H1 (cell line): Measurements from ENCODE around the gene CMBL. TPM values are rescaled to one million over a fixed set of nuclear protein-coding genes. Genes with fewer than 3 reads are reported as not detected.

Source experiments
- CTCF ChIA-PET: fragments of 300-600 bp; sonication (Branson Sonifier 250); formaldehyde crosslinking; loops from one replicate; lab custom pipeline; 2021; ENCODE audit not compliant: partially characterized antibody; lab: Charles Lee
- POLR2A ChIA-PET: fragments of 300-600 bp; sonication (Branson Sonifier 250); formaldehyde crosslinking; loops from one replicate; lab custom pipeline; 2021; ENCODE audit warnings: inconsistent platforms; ENCODE audit not compliant: partially characterized antibody; lab: Charles Lee
- DNase-seq, 2 experiments: peaks; one replicate each; pipeline versions ENCODE4 v3.0.0 to v3.0.0-alpha.2; 2010 to 2022; ENCODE audit warnings: low spot score in 2 of 2, low read depth in 1 of 2, mixed read lengths in 1 of 2
- FAIRE-seq: peaks from 2 replicates; lab custom pipeline; 2011; peaks lifted over from hg19 to GRCh38; lab: Jason Lieb, UNC
- H2AFZ ChIP-seq: 2 replicates; pipeline ENCODE4 v1.8.1; 2012; ENCODE audit warnings: low read length, inconsistent platforms
- H2AK5ac ChIP-seq: 2 replicates; pipeline ENCODE4 v1.6.1; 2013; ENCODE audit warnings: low read depth, low read length
- H2BK120ac ChIP-seq: replicated peaks from 2 replicates; pipeline ENCODE3; 2013; ENCODE audit warnings: low read depth, low read length, inconsistent platforms
- H2BK12ac ChIP-seq: 2 replicates; pipeline ENCODE4 v1.6.1; 2013; ENCODE audit warnings: low read depth, low read length
- H2BK15ac ChIP-seq: 2 replicates; pipeline ENCODE4 v1.6.1; 2013; ENCODE audit warnings: low read length
- H2BK20ac ChIP-seq: 2 replicates; pipeline ENCODE4 v1.6.1; 2013; ENCODE audit warnings: low read length
- H2BK5ac ChIP-seq: 2 replicates; pipeline ENCODE4 v1.6.1; 2013; ENCODE audit warnings: low read depth, low read length
- H3K14ac ChIP-seq: 2 replicates; pipeline ENCODE4 v1.6.1; 2013; ENCODE audit warnings: inconsistent platforms; ENCODE audit not compliant: insufficient read length
- H3K18ac ChIP-seq: 2 replicates; pipeline ENCODE4 v1.6.1; 2013; ENCODE audit warnings: low read length; ENCODE audit errors: extremely low read depth
- H3K23ac ChIP-seq: 2 replicates; pipeline ENCODE4 v1.6.1; 2013; ENCODE audit warnings: inconsistent platforms; ENCODE audit not compliant: insufficient read length
- H3K23me2 ChIP-seq: 2 replicates; pipeline ENCODE4 v1.6.1; 2013; ENCODE audit warnings: low read depth, low read length
- H3K27ac ChIP-seq: 2 replicates; pipeline ENCODE4 v1.6.1; 2011; ENCODE audit warnings: low read depth, low read length, inconsistent platforms
- H3K27me3 ChIP-seq, 4 experiments: replicated peaks in 1 of 4; 1 replicate in 1 of 4; 2 replicates in 3 of 4; pipeline versions ENCODE4 v1.6.1 to v1.8.1; 2011 to 2013; ENCODE audit warnings: low read length in 3 of 4, mild to moderate bottlenecking in 3 of 4, inconsistent platforms in 2 of 4, mixed read lengths in 2 of 4, moderate library complexity in 1 of 4; ENCODE audit not compliant: control insufficient read depth in 3 of 4, insufficient read depth in 3 of 4; ENCODE audit errors: extremely low read depth in 1 of 4
- H3K36me3 ChIP-seq, 4 experiments: 2 replicates each; pipeline versions ENCODE4 v1.6.1 to v1.8.1; 2011 to 2013; ENCODE audit warnings: mild to moderate bottlenecking in 4 of 4, low read length in 3 of 4, moderate library complexity in 2 of 4, control low read depth in 1 of 4, inconsistent platforms in 1 of 4; ENCODE audit not compliant: insufficient read depth in 4 of 4, control insufficient read depth in 2 of 4
- H3K4ac ChIP-seq: replicated peaks from 2 replicates; pipeline ENCODE3; 2013; ENCODE audit warnings: low read length, low read depth, mixed read lengths, inconsistent platforms; ENCODE audit not compliant: insufficient read length
- H3K4me1 ChIP-seq, 4 experiments: replicated peaks in 1 of 4; 1 replicate in 1 of 4; 2 replicates in 3 of 4; pipeline versions ENCODE4 v1.6.1 to v1.8.1; 2011 to 2013; ENCODE audit warnings: low read length in 3 of 4, inconsistent platforms in 2 of 4, mixed read lengths in 1 of 4; ENCODE audit not compliant: insufficient read depth in 4 of 4, control insufficient read depth in 3 of 4
- H3K4me2 ChIP-seq, 2 experiments: 2 replicates each; pipeline versions ENCODE4 v1.6.1 to v1.8.1; 2011 to 2013; ENCODE audit warnings: low read depth in 2 of 2, low read length in 2 of 2, control low read depth in 1 of 2, inconsistent platforms in 1 of 2, mild to moderate bottlenecking in 1 of 2; ENCODE audit not compliant: insufficient read depth in 1 of 2
- H3K4me3 ChIP-seq, 4 experiments: fragments of 200-600, 300-600 bp in 1 of 4; sonication (generic), shearing (Covaris generic), sonication (Bioruptor Twin) in 1 of 4; 2 replicates each; pipeline versions ENCODE4 v1.5.1 to v1.8.1; 2011 to 2016; ENCODE audit warnings: low read length in 4 of 4, low read depth in 3 of 4, control low read depth in 2 of 4, inconsistent platforms in 2 of 4, mild to moderate bottlenecking in 2 of 4, mixed read lengths in 1 of 4, moderate library complexity in 1 of 4; ENCODE audit not compliant: insufficient read depth in 2 of 4; ENCODE audit errors: extremely low read depth in 1 of 4
- H3K56ac ChIP-seq: replicated peaks from 2 replicates; pipeline ENCODE3; 2013; ENCODE audit warnings: low read depth, mild to moderate bottlenecking, mixed read lengths, low read length, inconsistent platforms; ENCODE audit not compliant: insufficient read length
- H3K79me1 ChIP-seq: 2 replicates; pipeline ENCODE4 v1.6.1; 2013; ENCODE audit warnings: low read depth, low read length, control low read depth
- H3K79me2 ChIP-seq, 2 experiments: 2 replicates each; pipeline versions ENCODE4 v1.6.1 to v1.8.1; 2012 to 2013; ENCODE audit warnings: low read length in 2 of 2, mild to moderate bottlenecking in 2 of 2, inconsistent platforms in 1 of 2; ENCODE audit not compliant: insufficient read depth in 2 of 2, control insufficient read depth in 1 of 2
- H3K9ac ChIP-seq, 4 experiments: replicated peaks in 1 of 4; 1 replicate in 1 of 4; 2 replicates in 3 of 4; pipeline versions ENCODE4 v1.6.1 to v1.8.1; 2011 to 2013; ENCODE audit warnings: low read depth in 3 of 4, low read length in 3 of 4, control low read depth in 2 of 4, mild to moderate bottlenecking in 2 of 4, moderate library complexity in 2 of 4, inconsistent platforms in 1 of 4; ENCODE audit errors: extremely low read depth in 1 of 4
- H3K9me3 ChIP-seq, 2 experiments: 2 replicates each; pipeline versions ENCODE4 v1.6.1 to v1.8.1; 2012 to 2013; ENCODE audit warnings: mild to moderate bottlenecking in 2 of 2, moderate library complexity in 2 of 2, control low read depth in 1 of 2, inconsistent platforms in 1 of 2, low read depth in 1 of 2, low read length in 1 of 2, mixed read lengths in 1 of 2; ENCODE audit not compliant: insufficient read depth in 2 of 2
- H4K20me1 ChIP-seq, 2 experiments: replicated peaks in 1 of 2; 2 replicates each; pipeline versions ENCODE3 to v1.8.1; 2011 to 2013; ENCODE audit warnings: inconsistent platforms in 2 of 2, low read length in 2 of 2, mild to moderate bottlenecking in 1 of 2; ENCODE audit not compliant: insufficient read depth in 2 of 2, control insufficient read depth in 1 of 2
- H4K5ac ChIP-seq: 2 replicates; pipeline ENCODE4 v1.6.1; 2013; ENCODE audit warnings: low read length, low read depth, mixed read lengths, inconsistent platforms; ENCODE audit not compliant: insufficient read length
- H4K8ac ChIP-seq: 2 replicates; pipeline ENCODE4 v1.8.0; 2013; ENCODE audit warnings: mild to moderate bottlenecking, moderate library complexity, low read length, inconsistent platforms; ENCODE audit not compliant: insufficient read depth; ENCODE audit errors: extremely low read depth
- H4K91ac ChIP-seq: replicated peaks from 2 replicates; pipeline ENCODE3; 2013; ENCODE audit warnings: low read length, mixed read lengths, inconsistent platforms; ENCODE audit not compliant: insufficient read length
- BCL11A ChIP-seq, 2 experiments: IDR thresholded peaks; one replicate each; pipeline ENCODE4 v1.6.1; 2011; ENCODE audit warnings: low read depth in 2 of 2, low read length in 2 of 2, mild to moderate bottlenecking in 2 of 2
- CBX8 ChIP-seq: fragments of 300-800, 300-1000 bp; sonication (generic); IDR thresholded peaks from 2 replicates; pipeline ENCODE4 v1.7.1; 2016; ENCODE audit warnings: low read depth, low read length, borderline replicate concordance
- CEBPB ChIP-seq: IDR thresholded peaks from 2 replicates; pipeline ENCODE4 v1.6.1; 2012; ENCODE audit warnings: low read depth, low read length
- CREB1 ChIP-seq: IDR thresholded peaks from 2 replicates; pipeline ENCODE4 v1.6.1; 2012; ENCODE audit warnings: inconsistent platforms
- CTBP2 ChIP-seq: IDR thresholded peaks from 2 replicates; pipeline ENCODE4 v1.7.0; 2011; ENCODE audit warnings: borderline replicate concordance, mild to moderate bottlenecking, moderate library complexity, mixed read lengths, low read length; ENCODE audit not compliant: insufficient read depth, insufficient read length
- EGR1 ChIP-seq: IDR thresholded peaks from 2 replicates; pipeline ENCODE4 v1.6.1; 2011; ENCODE audit warnings: low read depth, low read length, borderline replicate concordance
- KDM5A ChIP-seq: fragments of 200-600 bp; IDR thresholded peaks from 2 replicates; pipeline ENCODE4 v1.7.1; 2012; ENCODE audit warnings: mild to moderate bottlenecking, low read length, inconsistent platforms, mixed read lengths
- POLR2AphosphoS5 ChIP-seq: IDR thresholded peaks from 2 replicates; pipeline ENCODE4 v1.6.1; 2011; ENCODE audit warnings: low read depth, low read length
- RBBP5 ChIP-seq: IDR thresholded peaks from 2 replicates; pipeline ENCODE4 v1.7.1; 2012; ENCODE audit warnings: low read depth, mild to moderate bottlenecking, inconsistent platforms, low read length, moderate library complexity, borderline replicate concordance
- RNF2 ChIP-seq: fragments of 200-900, 300-1000 bp; sonication (generic); IDR thresholded peaks from 2 replicates; pipeline ENCODE4 v1.7.1; 2016; ENCODE audit warnings: borderline replicate concordance, low read depth, mild to moderate bottlenecking, antibody characterized with exemption, low read length; ENCODE audit not compliant: poor library complexity, severe bottlenecking; ENCODE audit errors: missing control alignments
- SIX5 ChIP-seq: IDR thresholded peaks from 2 replicates; pipeline ENCODE4 v1.6.1; 2011; ENCODE audit warnings: mild to moderate bottlenecking, low read depth, low read length
- SRF ChIP-seq: IDR thresholded peaks from 2 replicates; pipeline ENCODE4 v1.6.1; 2011; ENCODE audit warnings: mild to moderate bottlenecking, low read depth, low read length, moderate library complexity
- YY1 ChIP-seq: IDR thresholded peaks from 2 replicates; pipeline ENCODE4 v1.6.1; 2011; ENCODE audit warnings: low read depth, mild to moderate bottlenecking, low read length
- ZNF274 ChIP-seq: IDR thresholded peaks from 2 replicates; pipeline ENCODE4 v1.7.0; 2012; ENCODE audit warnings: low read length, borderline replicate concordance; ENCODE audit errors: extremely low read depth
- WGBS, 2 experiments: shearing (Covaris generic) in 1 of 2; methylation state at CpG; one replicate each; pipeline versions ENCODE4 v1.1.6 to v1.1.7; 2013 to 2015; ENCODE audit warnings: low lambda C conversion rate in 2 of 2, mixed read lengths in 2 of 2, inconsistent platforms in 1 of 2, low coverage in 1 of 2, missing lambda C conversion rate in 1 of 2; ENCODE audit not compliant: insufficient replicate concordance in 2 of 2, insufficient coverage in 1 of 2, insufficient read length in 1 of 2; ENCODE audit errors: extremely low coverage in 1 of 2, missing lambda C conversion rate in 1 of 2; 5-methylcytosine and 5-hydroxymethylcytosine counted together
- polyA plus RNA-seq, 7 experiments: library from polyadenylated mRNA; depleted of rRNA in 3 of 7; stranded (reverse) in 5 of 7; unstranded in 2 of 7; fragments of >200 nt in 5 of 7; fragments of 200-250 nt in 2 of 7; gene quantifications; 1 replicate in 5 of 7; 2 replicates in 1 of 7; 4 replicates in 1 of 7; pipeline versions ENCODE4 v1.2.1 to v1.2.3, GENCODE V29; 2011 to 2013; ENCODE audit warnings: missing spikeins in 2 of 7, mixed read lengths in 2 of 7
- total RNA-seq: library from RNA; stranded (reverse); fragmentation: NEBNext Ultra II Directional; extraction: Animal tissue kit (Norgen Biotek cat#: 25700); gene quantifications from 2 replicates; pipeline ENCODE4 v1.2.1, GENCODE V29; 2021

The CMBL gene
- total and polyA plus RNA-seq, 2 of the 8 experiments (the other 6 are each of a cell fraction or from before 2014, with no cell fraction given): 27.9 to 32.1 TPM

- H3K79me2 ChIP-seq: peaks cover 6 to 27% of the 10 kb centered on the region in 2 experiments; a peak in 3 of 4 replicates
- DNase-seq (no peak), FAIRE-seq (no peak)
- H3K18ac ChIP-seq: no peak overlapping the region
- H4K20me1 ChIP-seq: no peaks in the 10 kb centered on the region
- 82% methylated on average over 8 of the region's 8 CpGs; no CpG with 5 or more reads in 1 of the 2 experiments for WGBS, 2 experiments
- H2AFZ ChIP-seq: no peak overlapping the region
- H3K27me3 ChIP-seq: peaks cover 0 to 6% (median under 1%) of the 10 kb centered on the region in 4 experiments; a peak in 1 of 7 replicates
- no peak overlapping the region for H3K4ac ChIP-seq
- no peak overlapping the region for H3K14ac ChIP-seq
- H2BK12ac ChIP-seq: peak overlapping the region; percentile 51; the same call in 1 of the 2 replicates
- no peaks in the 10 kb centered on the region for H3K36me3 ChIP-seq
- no peak overlapping the region for H2BK120ac ChIP-seq
- no peak overlapping the region for H4K5ac ChIP-seq
- H3K23ac ChIP-seq: no peak overlapping the region
- H2BK5ac ChIP-seq: no peak overlapping the region
- ChIA-PET CTCF (interaction anchor here (1.0 to 1.4 kb wide), 2 partner anchors 12 to 68 kb away, joined by 3 to 5 read pairs; no protein-coding TSS in a partner anchor), POLR2A (interaction anchor here (0.6 to 1.9 kb wide), 3 partner anchors 11 to 99 kb away, joined by 3 to 15 read pairs (median 3); no protein-coding TSS in a partner anchor)
- H2BK15ac ChIP-seq: no peak overlapping the region
- H4K91ac ChIP-seq: no peak overlapping the region
- peak overlapping the region; percentile 47; the same call in 1 of the 2 replicates for H2AK5ac ChIP-seq
- H3K79me1 ChIP-seq: no peaks in the 10 kb centered on the region
- H3K4me2 ChIP-seq: peak overlapping the region; percentile 82 to 86
- H3K4me3 ChIP-seq: peak overlapping the region in 3 of 4 experiments; percentile 88 to 89 (median 89); a peak in 5 of 8 replicates
- H3K27ac ChIP-seq: no peak overlapping the region
- no peak overlapping the region for H4K8ac ChIP-seq
- no peak overlapping the region for H3K9ac ChIP-seq
- H3K56ac ChIP-seq: no peak overlapping the region
- H2BK20ac ChIP-seq: no peak overlapping the region
- H3K4me1 ChIP-seq: peaks cover 2 to 8% (median 4%) of the 10 kb centered on the region in 4 experiments; a peak in 5 of 7 replicates
- peaks cover 4% of the 10 kb centered on the region; the same call in 1 of the 2 replicates for H3K23me2 ChIP-seq
- no peaks in the 10 kb centered on the region for H3K9me3 ChIP-seq
- TF ChIP-seq CREB1 (no peak), CBX8 (no peak), EGR1 (no peak), POLR2AphosphoS5 (no peak), CEBPB (no peak), ZNF274 (no peak), SRF (no peak), BCL11A (IDR thresholded peaks at IDR 0.05; ENCODE audit: low read depth in 2 of 2, low read length in 2 of 2) (no peak), RBBP5 (no peak), SIX5 (no peak), KDM5A (no peak), YY1 (no peak), RNF2 (no peak), CTBP2 (no peak)
Observed at GRCh38 chr5:10351919-10352318, 44.2 kb upstream of the CMBL start.
